GM12891 (cell line): ENCODE measurements around the gene HS6ST3.
"Not testable (repeated sequence)": the region's sequence is repeated elsewhere in the genome, so short reads cannot be mapped to it uniquely, and the experiment has no call there.

Experiments
- POLR2A ChIP-seq: IDR thresholded peaks from 2 replicates; pipeline ENCODE4 v1.6.1; 2011; ENCODE audit warnings: low read depth, low read length, control low read depth
- POLR2AphosphoS5 ChIP-seq: IDR thresholded peaks from 2 replicates; pipeline ENCODE4 v1.6.1; 2011; ENCODE audit warnings: low read depth, low read length, control low read depth
- TAF1 ChIP-seq: IDR thresholded peaks from 2 replicates; pipeline ENCODE4 v1.6.1; 2011; ENCODE audit warnings: low read depth, low read length, control low read depth

DNA sequence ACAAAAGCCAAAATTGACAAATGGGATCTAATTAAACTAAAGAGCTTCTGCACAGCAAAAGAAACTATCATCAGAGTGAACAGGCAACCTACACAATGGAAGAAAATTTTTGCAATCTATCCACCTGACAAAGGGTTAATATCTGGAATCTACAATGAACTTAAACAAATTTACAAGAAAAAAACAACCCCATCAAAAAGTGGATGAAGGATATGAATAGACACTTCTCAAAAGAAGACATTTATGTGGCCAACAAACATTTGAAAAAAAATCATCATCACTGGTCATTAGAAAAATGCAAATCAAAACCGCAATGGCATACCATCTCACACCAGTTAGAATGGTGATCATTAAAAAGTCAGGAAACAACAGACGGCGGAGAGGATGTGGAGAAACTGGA lies 688.4 kb downstream of the HS6ST3 start:
- TF ChIP-seq POLR2A, TAF1, POLR2AphosphoS5: not testable (repeated sequence)
